AG04449 (cell line): ENCODE data around the gene AIFM3.
A peak's percentile ranks its signal among the peaks of the same experiment; 100 is the strongest.

Experiments
- CTCF ChIA-PET: fragments of 350-600 bp; formaldehyde crosslinking; extraction: SDS; loops from one replicate; lab custom pipeline; 2021; ENCODE audit warnings: antibody characterized with exemption; lab: Yijun Ruan, JAX
- POLR2A ChIA-PET: fragments of 400-600, 350-600 bp; formaldehyde crosslinking; extraction: SDS; loops from one replicate; lab custom pipeline; 2020; ENCODE audit warnings: antibody characterized with exemption, inconsistent platforms; lab: Yijun Ruan, JAX
- DNase-seq: peaks from one replicate; pipeline ENCODE4 v3.0.0-alpha.2; 2010; ENCODE audit warnings: low read depth, low spot score
- H3K4me3 ChIP-seq: 2 replicates; pipeline ENCODE4 v1.5.1; 2011; ENCODE audit warnings: low read depth, mild to moderate bottlenecking, control low read depth, low read length
- TF ChIP-seq, protein P1 (sequence below): IDR thresholded peaks from one replicate; pipeline ENCODE4 v1.5.1; 2011; ENCODE audit warnings: mild to moderate bottlenecking, moderate library complexity, low read length, control low read depth, inconsistent platforms; ENCODE audit not compliant: insufficient read depth; ENCODE audit errors: missing control alignments

Gene AIFM3

DNA sequence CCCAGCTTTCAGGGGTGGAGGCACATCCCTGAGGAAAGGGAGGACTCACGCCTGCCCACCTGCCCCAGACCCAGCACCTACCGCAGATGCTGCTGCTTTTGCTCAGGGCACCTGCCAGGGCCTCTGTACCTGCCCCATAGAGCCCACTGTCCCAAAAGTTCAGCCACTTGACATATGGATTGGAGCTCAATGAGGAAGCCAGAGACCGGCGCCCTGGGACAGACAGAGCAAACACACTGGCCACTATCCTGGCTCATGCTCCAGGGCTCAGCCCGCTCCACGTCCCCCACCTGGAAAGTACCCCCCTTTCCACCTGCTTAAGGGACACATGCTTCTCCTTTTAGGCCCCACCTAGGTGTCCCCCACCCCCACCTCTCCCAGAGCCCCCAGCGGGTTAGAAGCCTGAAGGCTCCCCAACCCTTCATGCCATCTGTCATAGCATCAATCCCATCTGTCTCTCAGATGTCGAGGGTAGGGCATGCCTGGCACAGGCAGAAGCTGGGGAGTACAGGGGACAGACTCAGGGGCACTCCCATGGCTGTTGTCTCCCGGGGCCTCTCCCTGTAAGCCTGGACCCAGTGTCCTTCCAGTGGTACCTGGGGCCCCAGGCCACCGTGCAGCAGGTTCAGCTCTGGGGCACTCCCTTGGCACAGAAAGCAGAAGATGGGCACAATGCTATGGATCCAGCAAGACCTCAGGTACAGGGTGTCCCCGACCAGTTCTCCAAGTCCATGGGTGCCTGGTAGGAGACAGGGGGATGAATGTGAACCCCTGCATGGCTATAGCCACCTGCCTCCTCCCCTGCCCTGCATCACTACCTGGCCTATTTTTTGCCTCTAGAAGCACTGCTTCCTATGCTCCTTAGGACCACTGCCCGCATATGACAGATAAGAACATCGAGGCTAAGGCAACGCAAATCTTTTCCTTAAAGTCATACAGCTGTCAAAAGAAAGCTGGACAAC, 45.7 kb downstream of the AIFM3 start:
- CTCF ChIA-PET, result interaction anchor here (1.3 to 1.4 kb wide), 2 partner anchors 8 to 10 kb away, joined by 3 to 5 read pairs; no protein-coding TSS in a partner anchor
- POLR2A ChIA-PET, result interaction anchor here (0.6 to 1.3 kb wide), 2 partner anchors 10 to 274 kb away, joined by 3 to 7 read pairs; partner anchors contain the start of gene THAP7
- H3K4me3 ChIP-seq, result no peak overlapping the region
- TF ChIP-seq, protein P1, sequence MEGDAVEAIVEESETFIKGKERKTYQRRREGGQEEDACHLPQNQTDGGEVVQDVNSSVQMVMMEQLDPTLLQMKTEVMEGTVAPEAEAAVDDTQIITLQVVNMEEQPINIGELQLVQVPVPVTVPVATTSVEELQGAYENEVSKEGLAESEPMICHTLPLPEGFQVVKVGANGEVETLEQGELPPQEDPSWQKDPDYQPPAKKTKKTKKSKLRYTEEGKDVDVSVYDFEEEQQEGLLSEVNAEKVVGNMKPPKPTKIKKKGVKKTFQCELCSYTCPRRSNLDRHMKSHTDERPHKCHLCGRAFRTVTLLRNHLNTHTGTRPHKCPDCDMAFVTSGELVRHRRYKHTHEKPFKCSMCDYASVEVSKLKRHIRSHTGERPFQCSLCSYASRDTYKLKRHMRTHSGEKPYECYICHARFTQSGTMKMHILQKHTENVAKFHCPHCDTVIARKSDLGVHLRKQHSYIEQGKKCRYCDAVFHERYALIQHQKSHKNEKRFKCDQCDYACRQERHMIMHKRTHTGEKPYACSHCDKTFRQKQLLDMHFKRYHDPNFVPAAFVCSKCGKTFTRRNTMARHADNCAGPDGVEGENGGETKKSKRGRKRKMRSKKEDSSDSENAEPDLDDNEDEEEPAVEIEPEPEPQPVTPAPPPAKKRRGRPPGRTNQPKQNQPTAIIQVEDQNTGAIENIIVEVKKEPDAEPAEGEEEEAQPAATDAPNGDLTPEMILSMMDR, result no peak
- DNase-seq, result no peak

DNA sequence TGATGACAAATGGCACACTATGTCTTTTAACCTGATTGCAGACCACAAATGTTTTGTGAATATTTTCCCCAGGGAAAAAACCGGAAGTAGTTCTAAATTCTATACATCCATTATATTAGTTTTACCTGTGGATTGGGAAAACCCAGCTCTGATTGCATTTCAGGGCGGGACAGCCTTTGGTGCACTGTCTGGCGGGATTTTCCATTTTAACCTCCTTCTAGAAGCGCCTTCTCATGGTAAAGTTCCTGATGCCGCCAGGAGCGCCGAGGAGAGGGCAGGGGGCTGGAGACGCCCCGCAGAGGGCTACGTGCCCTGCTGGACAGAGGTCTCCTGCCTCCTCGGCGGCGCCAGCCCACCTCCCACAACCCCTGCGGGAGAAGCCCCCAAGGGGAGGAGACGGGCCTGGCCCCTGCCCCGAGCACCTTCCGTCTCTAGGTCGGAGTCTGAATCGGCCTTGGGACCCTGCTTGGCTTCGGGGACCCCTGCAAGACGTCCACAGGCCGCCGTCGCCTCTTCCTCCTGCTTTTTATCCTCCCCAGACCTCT, 46.7 kb downstream of the AIFM3 start:
- CTCF ChIA-PET, result interaction anchor here (1.8 kb wide), 1 partner anchor 31 kb away, joined by 5 read pairs; the partner anchor contains the start of gene LZTR1
- TF ChIP-seq, protein P1, result no peak
- POLR2A ChIA-PET, result interaction anchor here (1.3 kb wide), 1 partner anchor 11 kb away, joined by 7 read pairs; the partner anchor contains the start of gene THAP7
- no peak for DNase-seq
- H3K4me3 ChIP-seq, result peak overlapping the region; percentile 69

DNA sequence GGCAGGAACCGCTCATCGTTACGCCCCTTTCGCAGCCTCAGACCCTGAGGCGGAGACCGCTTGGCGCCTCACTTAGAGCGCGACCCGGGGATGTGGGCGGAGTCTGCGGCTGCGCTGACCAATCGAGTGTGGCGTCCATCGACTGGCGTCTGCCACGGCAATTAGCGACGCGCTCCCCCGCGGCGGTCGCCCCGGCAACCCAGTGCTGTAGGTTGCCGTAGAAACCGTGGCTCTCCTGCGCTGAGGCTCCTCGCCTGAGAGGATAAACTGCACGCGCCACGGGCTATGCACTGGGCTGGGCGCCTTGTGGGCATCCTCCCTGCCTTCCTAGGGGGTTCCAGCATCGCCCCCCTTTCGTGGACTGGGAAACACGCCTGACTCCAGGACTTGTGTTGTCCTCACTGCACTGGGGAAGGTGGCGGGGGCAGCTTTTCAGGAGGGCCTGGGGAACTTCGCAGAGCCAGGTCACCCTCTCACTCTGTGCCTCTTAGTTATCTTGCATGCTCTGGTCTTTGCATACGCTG, 47.2 kb downstream of the AIFM3 start:
- POLR2A ChIA-PET, result interaction anchor here (0.9 to 1.4 kb wide), 2 partner anchors 31 to 32 kb away, joined by 3 to 4 read pairs; partner anchors contain the start of gene LZTR1
- peak; percentile 34 for DNase-seq
- CTCF ChIA-PET, result interaction anchor here (0.9 to 3.4 kb wide), 4 partner anchors 12 to 88 kb away, joined by 4 to 9 read pairs (median 7); partner anchors contain the start of genes LZTR1 and THAP7
- TF ChIP-seq, protein P1, result no peak
- H3K4me3 ChIP-seq, result peak overlapping the region; percentile 69

DNA sequence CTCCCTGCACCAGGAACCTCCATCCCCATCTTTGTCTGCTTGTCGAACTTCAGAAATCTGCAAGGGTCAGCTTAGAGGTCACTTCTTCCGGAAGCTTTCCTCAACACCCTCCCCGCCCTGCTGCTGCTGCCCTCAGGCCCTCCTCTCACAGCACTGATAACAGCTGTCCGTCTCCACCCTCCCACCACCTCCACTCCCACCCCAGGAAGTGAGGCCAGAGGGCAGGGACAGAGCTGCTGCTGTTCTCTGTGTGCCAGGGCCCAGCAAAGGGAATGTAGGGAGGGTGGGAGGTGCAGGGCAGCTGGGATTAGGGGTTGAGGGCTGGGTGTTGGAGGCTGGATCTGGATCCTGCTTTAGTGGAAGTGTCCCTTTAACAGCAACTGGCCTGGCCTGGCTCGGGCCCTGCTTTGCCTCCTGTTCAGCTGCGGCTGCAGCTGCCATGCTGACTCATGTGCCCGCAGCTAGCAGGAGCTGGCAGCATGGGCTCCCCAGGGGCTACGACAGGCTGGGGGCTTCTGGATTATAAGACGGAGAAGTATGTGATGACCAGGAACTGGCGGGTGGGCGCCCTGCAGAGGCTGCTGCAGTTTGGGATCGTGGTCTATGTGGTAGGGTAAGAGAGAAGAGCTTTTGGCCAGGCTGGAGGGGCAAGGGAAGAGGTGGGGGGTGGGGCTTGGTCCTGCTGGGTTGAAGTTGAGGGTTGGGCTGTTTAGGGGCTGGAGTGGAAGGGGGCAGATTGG, 47.8 kb downstream of the AIFM3 start, which contains the start of gene P2RX6:
Gene P2RX6 (plus strand): TSS at position 440 of the 740 bp plus-strand sequence. CDS start 10 bp downstream, at position 450.
- DNase-seq, result no peak
- POLR2A ChIA-PET, result interaction anchor here (0.8 to 1.4 kb wide), 3 partner anchors 12 to 33 kb away, joined by 3 to 4 read pairs (median 3); partner anchors contain the start of gene LZTR1
- CTCF ChIA-PET, result interaction anchor here (0.9 to 3.4 kb wide), 4 partner anchors 13 to 87 kb away, joined by 4 to 9 read pairs (median 7); partner anchors contain the start of genes LZTR1 and THAP7
- H3K4me3 ChIP-seq, result peak within 1 kb of the TSS; percentile 69
- TF ChIP-seq, protein P1, result no peak

DNA sequence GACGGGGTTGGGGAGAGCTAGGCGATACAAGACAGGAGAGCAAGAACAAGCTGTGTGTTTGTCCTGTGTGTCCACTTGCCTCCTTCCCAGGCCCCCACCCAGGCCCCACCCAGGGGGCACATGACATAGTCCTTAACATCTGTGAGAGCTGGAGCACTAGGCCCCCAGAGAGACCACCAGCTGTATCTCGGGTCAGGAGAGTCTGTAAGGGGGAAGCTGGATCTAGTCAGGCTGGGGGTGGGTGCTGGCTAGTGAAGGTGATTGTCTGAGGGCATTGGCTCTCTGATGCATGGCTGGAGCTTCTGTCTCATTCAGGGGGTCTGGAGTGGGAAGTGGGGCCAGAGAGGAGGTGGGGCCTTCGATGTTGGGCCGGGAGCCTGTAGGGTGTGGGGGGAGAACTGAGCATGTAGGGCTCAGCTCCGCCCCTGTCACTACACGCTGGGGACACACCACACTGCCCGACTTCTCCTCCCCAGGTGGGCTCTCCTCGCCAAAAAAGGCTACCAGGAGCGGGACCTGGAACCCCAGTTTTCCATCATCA, 48.5 kb downstream of the AIFM3 start:
- ChIA-PET CTCF (interaction anchor here (1.8 to 3.4 kb wide), 3 partner anchors 12 to 86 kb away, joined by 5 to 9 read pairs (median 9); partner anchors contain the start of gene LZTR1), POLR2A (interaction anchor here (0.8 to 1.4 kb wide), 3 partner anchors 13 to 34 kb away, joined by 3 to 4 read pairs (median 3); partner anchors contain the start of gene LZTR1)
- TF ChIP-seq, protein P1, result no peak
- H3K4me3 ChIP-seq, result peak overlapping the region; percentile 69
- DNase-seq, result no peak
